GM12891 (cell line): ENCODE measurements around the gene HTR1D.

Experiments
- POLR2A ChIP-seq: IDR thresholded peaks from 2 replicates; pipeline ENCODE4 v1.6.1; 2011; ENCODE audit warnings: low read depth, low read length, control low read depth
- POLR2AphosphoS5 ChIP-seq: IDR thresholded peaks from 2 replicates; pipeline ENCODE4 v1.6.1; 2011; ENCODE audit warnings: low read depth, low read length, control low read depth
- SPI1 ChIP-seq: IDR thresholded peaks from 2 replicates; pipeline ENCODE4 v1.6.1; 2011; ENCODE audit warnings: low read depth, low read length, control low read depth

GRCh38 chr1:23177438-23178380, 39.6 kb downstream of the HTR1D start:
- TF ChIP-seq POLR2A (no peak), POLR2AphosphoS5 (no peak), SPI1 (no peak)
